Adrenal gland (tissue), 12 donors: ENCODE data around the gene MUC21. TPM values are rescaled to one million over a fixed set of nuclear protein-coding genes. Genes with fewer than 3 reads are reported as not detected.

Experiments
- DNase-seq, 7 donors: peaks; one replicate each; pipeline ENCODE4 v3.0.0-alpha.2; 2019 to 2020
- H3K27ac ChIP-seq, 5 donors: fragments of 200-600 bp; sonication (generic) in 4 of 5; 1 replicate in 3 of 5; 2 replicates in 2 of 5; pipeline versions ENCODE4 v1.5.1 to v1.8.0; 2016 to 2020; ENCODE audit warnings: mild to moderate bottlenecking in 1 of 5
- H3K27me3 ChIP-seq: fragments of 200-600 bp; 2 replicates; pipeline ENCODE4 v1.8.0; 2021
- H3K36me3 ChIP-seq, 2 donors: fragments of 200-600 bp; replicated peaks in 1 of 2; 1 replicate in 1 of 2; 2 replicates in 1 of 2; pipeline versions ENCODE4 v1.5.1 to v1.8.0; 2018 to 2022
- H3K4me1 ChIP-seq, 2 donors: fragments of 200-600 bp; replicated peaks in 1 of 2; 1 replicate in 1 of 2; 2 replicates in 1 of 2; pipeline versions ENCODE4 v1.5.1 to v1.8.0; 2018 to 2021
- H3K4me3 ChIP-seq, 4 donors: fragments of 200-600 bp; sonication (generic) in 3 of 4; one replicate each; pipeline ENCODE4 v1.5.1; 2016 to 2018
- H3K9me3 ChIP-seq, 3 donors: fragments of 200-600 bp; sonication (generic) in 1 of 3; replicated peaks in 1 of 3; 1 replicate in 2 of 3; 2 replicates in 1 of 3; pipeline versions ENCODE4 v1.5.1 to v1.8.0; 2016 to 2021
- POLR2A ChIP-seq, 2 donors: fragments of 450-650 bp; IDR thresholded peaks; one replicate each; pipeline ENCODE4 v1.6.1; 2017; ENCODE audit warnings: antibody characterized with exemption in 2 of 2, mild to moderate bottlenecking in 2 of 2, moderate library complexity in 1 of 2
- WGBS, 4 donors: extraction: QIAGEN DNeasy Blood & Tissue Kit in 2 of 4; methylation state at CpG; one replicate each; pipeline versions ENCODE4 v1.1.5 to v1.1.7; 2013 to 2017; 5-methylcytosine and 5-hydroxymethylcytosine counted together
- intact Hi-C, 2 donors: fragments of 100-400 bp; cut with DNase I; formaldehyde crosslinking; loops; one replicate each; pipeline versions ENCODE4 v1.14.1 to v1.15.0; 2022 to 2023
- polyA plus RNA-seq, 3 donors: library from polyadenylated mRNA; stranded (reverse); fragments of 200-250 nt in 2 of 3; fragments of 350-450 nt in 1 of 3; fragmentation: Illumina TruSeq in 1 of 3; extraction: RNeasy Lipid Tissue Mini Kit (QIAGEN cat#74804) in 1 of 3; gene quantifications; one replicate each; pipeline ENCODE4 v1.2.3, GENCODE V29; 2013 to 2014
- total RNA-seq, 9 donors: library from RNA; depleted of rRNA in 4 of 9; stranded (reverse); fragments of >200 nt in 4 of 9; fragments of 120-200 nt in 1 of 9; fragmentation: NEBNext Ultra II Directional in 1 of 9; extraction: Animal tissue kit (Norgen Biotek cat#: 25700) in 1 of 9; gene quantifications; one replicate each; pipeline versions ENCODE4 v1.1.0 to v1.2.4, GENCODE V29; 2013 to 2023
- TF ChIP-seq, protein P1 (sequence below), 6 experiments: fragments of 450-650 bp in 4 of 6; fragments of 200-600 bp in 2 of 6; sonication (generic) in 1 of 6; IDR thresholded peaks; 1 replicate in 5 of 6; 2 replicates in 1 of 6; pipeline versions ENCODE4 v1.5.1 to v1.8.0; 2016 to 2021; ENCODE audit warnings: antibody characterized with exemption in 6 of 6, mild to moderate bottlenecking in 2 of 6, moderate library complexity in 1 of 6
- donor health status: healthy with polysubstance abuse.
- donor health status: Bipolar disorder and iron deficiency.
- donor health status: DM: yes; HTN: yes; CAD: no.
- donor health status: DM: no; HTN: no; CAD: no.
- donor health status: DM: no; HTN: no; CAD: no.
- donor health status: DM: yes; HTN: yes; CAD: no.

Gene MUC21
- total and polyA plus RNA-seq, 12 donors, result 0.16 to 0.34 TPM; not detected in 10

DNA sequence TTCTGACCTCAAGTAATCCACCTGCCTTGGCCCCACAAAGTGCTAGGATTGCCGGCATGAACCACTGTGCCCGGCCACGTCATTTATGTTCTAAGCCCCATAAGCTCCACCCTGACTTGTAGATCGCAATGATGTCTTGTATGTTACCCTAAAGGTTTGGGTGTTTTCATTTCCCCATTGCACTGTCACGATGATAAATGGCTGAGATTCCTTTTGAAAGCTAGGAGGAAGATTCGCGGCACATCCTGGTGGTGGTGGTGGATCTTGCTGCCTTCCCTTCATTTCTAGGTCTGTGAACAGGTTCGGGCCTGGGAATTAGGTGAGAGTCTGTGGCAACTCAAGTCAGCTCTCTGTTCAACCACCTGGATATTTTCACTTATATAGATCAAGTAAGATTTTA is 55.0 kb downstream of the MUC21 start:
- Histone ChIP-seq H3K27me3 (peaks cover 4% of the 10 kb centered on the region), H3K4me3 (no peak overlapping the region), H3K4me1 (no peaks in the 10 kb centered on the region), H3K36me3 (no peaks in the 10 kb centered on the region), H3K9me3 (no peaks in the 10 kb centered on the region), H3K27ac (no peak overlapping the region)
- DNase-seq, result no peak
- TF ChIP-seq, protein P1, sequence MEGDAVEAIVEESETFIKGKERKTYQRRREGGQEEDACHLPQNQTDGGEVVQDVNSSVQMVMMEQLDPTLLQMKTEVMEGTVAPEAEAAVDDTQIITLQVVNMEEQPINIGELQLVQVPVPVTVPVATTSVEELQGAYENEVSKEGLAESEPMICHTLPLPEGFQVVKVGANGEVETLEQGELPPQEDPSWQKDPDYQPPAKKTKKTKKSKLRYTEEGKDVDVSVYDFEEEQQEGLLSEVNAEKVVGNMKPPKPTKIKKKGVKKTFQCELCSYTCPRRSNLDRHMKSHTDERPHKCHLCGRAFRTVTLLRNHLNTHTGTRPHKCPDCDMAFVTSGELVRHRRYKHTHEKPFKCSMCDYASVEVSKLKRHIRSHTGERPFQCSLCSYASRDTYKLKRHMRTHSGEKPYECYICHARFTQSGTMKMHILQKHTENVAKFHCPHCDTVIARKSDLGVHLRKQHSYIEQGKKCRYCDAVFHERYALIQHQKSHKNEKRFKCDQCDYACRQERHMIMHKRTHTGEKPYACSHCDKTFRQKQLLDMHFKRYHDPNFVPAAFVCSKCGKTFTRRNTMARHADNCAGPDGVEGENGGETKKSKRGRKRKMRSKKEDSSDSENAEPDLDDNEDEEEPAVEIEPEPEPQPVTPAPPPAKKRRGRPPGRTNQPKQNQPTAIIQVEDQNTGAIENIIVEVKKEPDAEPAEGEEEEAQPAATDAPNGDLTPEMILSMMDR (IDR thresholded peaks at IDR 0.05), result no peak
- no peak for TF ChIP-seq POLR2A (IDR thresholded peaks at IDR 0.05)
- WGBS, 4 donors, result 77 to 89% (median 84%) methylated on average over 8 of the region's 8 CpGs
- intact Hi-C loops, result no loop called here

Other genes with a start within 250 kb of the MUC21 start
- gene FLOT1, start 241.0 kb upstream of the MUC21 start, total RNA-seq, result 100 to 1,000 TPM; 162 to 449 (median 338) TPM
- gene FLOT1, start 241.0 kb upstream of the MUC21 start, polyA plus RNA-seq, result 100 to 1,000 TPM; 390 to 599 (median 411) TPM
- 10 to 100 TPM in 7 of 9 donors, 1 to 10 TPM in 2; 1.6 to 66.2 (median 38.2) TPM for gene IER3, start 239.2 kb upstream of the MUC21 start, total RNA-seq
- gene IER3, start 239.2 kb upstream of the MUC21 start, polyA plus RNA-seq, result 100 to 1,000 TPM in 1 of 3 donors, 10 to 100 TPM in 2; 10.3 to 136 (median 49.1) TPM
- 100 to 1,000 TPM in 4 of 9 donors, 10 to 100 TPM in 5; 33.5 to 239 (median 81.2) TPM for gene DDR1, start 99.2 kb upstream of the MUC21 start, total RNA-seq
- 10 to 100 TPM; 18.0 to 53.3 (median 50.5) TPM for gene DDR1, start 99.2 kb upstream of the MUC21 start, polyA plus RNA-seq
- gene GTF2H4, start 75.5 kb upstream of the MUC21 start, total RNA-seq, result 10 to 100 TPM in 7 of 9 donors, 1 to 10 TPM in 2; 3.7 to 48.6 (median 17.4) TPM
- 10 to 100 TPM; 30.8 to 71.9 (median 57.8) TPM for gene GTF2H4, start 75.5 kb upstream of the MUC21 start, polyA plus RNA-seq
- 10 to 100 TPM; 17.1 to 51.6 (median 31.1) TPM for gene VARS2, start 69.5 kb upstream of the MUC21 start, total RNA-seq
- 10 to 100 TPM; 21.2 to 89.6 (median 55.4) TPM for gene VARS2, start 69.5 kb upstream of the MUC21 start, polyA plus RNA-seq
- 1 to 10 TPM in 1 of 9 donors, under 1 TPM in 2, not detected in 6; 0.38 to 1.5 (median 0.39) TPM for gene SFTA2, start 51.5 kb upstream of the MUC21 start, total RNA-seq
- under 1 TPM in 2 of 3 donors, not detected in 1; 0.20 to 0.24 TPM for gene SFTA2, start 51.5 kb upstream of the MUC21 start, polyA plus RNA-seq
- not detected for gene MUCL3, start 42.7 kb upstream of the MUC21 start, total RNA-seq
- gene MUCL3, start 42.7 kb upstream of the MUC21 start, polyA plus RNA-seq, result under 1 TPM in 2 of 3 donors, not detected in 1; under 0.01 to 0.02 TPM
- not detected for gene MUC22, start 26.8 kb downstream of the MUC21 start, total RNA-seq
- not detected for gene MUC22, start 26.8 kb downstream of the MUC21 start, polyA plus RNA-seq
- gene C6orf15, start 128.9 kb downstream of the MUC21 start, total RNA-seq, result not detected
- not detected for gene C6orf15, start 128.9 kb downstream of the MUC21 start, polyA plus RNA-seq
- gene PSORS1C1, start 131.1 kb downstream of the MUC21 start, total RNA-seq, result 1 to 10 TPM in 3 of 9 donors, under 1 TPM in 6; 0.06 to 2.3 (median 0.52) TPM
- 1 to 10 TPM in 2 of 3 donors, under 1 TPM in 1; 0.60 to 5.1 (median 1.9) TPM for gene PSORS1C1, start 131.1 kb downstream of the MUC21 start, polyA plus RNA-seq
- gene CDSN, start 136.7 kb downstream of the MUC21 start, total RNA-seq, result not detected
- gene CDSN, start 136.7 kb downstream of the MUC21 start, polyA plus RNA-seq, result under 1 TPM in 2 of 3 donors, not detected in 1; 0.03 to 0.08 TPM
- not detected for gene PSORS1C2, start 155.3 kb downstream of the MUC21 start, total RNA-seq
- not detected for gene PSORS1C2, start 155.3 kb downstream of the MUC21 start, polyA plus RNA-seq
- 10 to 100 TPM in 7 of 9 donors, 1 to 10 TPM in 2; 6.4 to 23.7 (median 13.6) TPM for gene CCHCR1, start 174.1 kb downstream of the MUC21 start, total RNA-seq
- 10 to 100 TPM in 2 of 3 donors, 1 to 10 TPM in 1; 4.5 to 27.4 (median 16.0) TPM for gene CCHCR1, start 174.1 kb downstream of the MUC21 start, polyA plus RNA-seq
- 1 to 10 TPM; 1.8 to 8.4 (median 2.1) TPM for gene TCF19, start 174.9 kb downstream of the MUC21 start, total RNA-seq
- 1 to 10 TPM; 2.0 to 3.3 (median 2.1) TPM for gene TCF19, start 174.9 kb downstream of the MUC21 start, polyA plus RNA-seq
- gene POU5F1, start 187.0 kb downstream of the MUC21 start, total RNA-seq, result 1 to 10 TPM in 2 of 9 donors, under 1 TPM in 1, not detected in 6; 0.17 to 2.8 (median 2.2) TPM
- under 1 TPM in 1 of 3 donors, not detected in 2; 0.24 TPM for gene POU5F1, start 187.0 kb downstream of the MUC21 start, polyA plus RNA-seq